ENCODE data around the gene QSER1. TPM values are rescaled to one million over a fixed set of nuclear protein-coding genes. Genes with fewer than 3 reads are reported as not detected.
A peak's percentile ranks its signal among the peaks of the same experiment; 100 is the strongest.

The QSER1 gene
- total and polyA plus RNA-seq, 10 of the 15 experiments (the other 5 are each of a cell fraction or from before 2014, with no cell fraction given), result 2.1 to 15.0 (median 9.4) TPM

DNA sequence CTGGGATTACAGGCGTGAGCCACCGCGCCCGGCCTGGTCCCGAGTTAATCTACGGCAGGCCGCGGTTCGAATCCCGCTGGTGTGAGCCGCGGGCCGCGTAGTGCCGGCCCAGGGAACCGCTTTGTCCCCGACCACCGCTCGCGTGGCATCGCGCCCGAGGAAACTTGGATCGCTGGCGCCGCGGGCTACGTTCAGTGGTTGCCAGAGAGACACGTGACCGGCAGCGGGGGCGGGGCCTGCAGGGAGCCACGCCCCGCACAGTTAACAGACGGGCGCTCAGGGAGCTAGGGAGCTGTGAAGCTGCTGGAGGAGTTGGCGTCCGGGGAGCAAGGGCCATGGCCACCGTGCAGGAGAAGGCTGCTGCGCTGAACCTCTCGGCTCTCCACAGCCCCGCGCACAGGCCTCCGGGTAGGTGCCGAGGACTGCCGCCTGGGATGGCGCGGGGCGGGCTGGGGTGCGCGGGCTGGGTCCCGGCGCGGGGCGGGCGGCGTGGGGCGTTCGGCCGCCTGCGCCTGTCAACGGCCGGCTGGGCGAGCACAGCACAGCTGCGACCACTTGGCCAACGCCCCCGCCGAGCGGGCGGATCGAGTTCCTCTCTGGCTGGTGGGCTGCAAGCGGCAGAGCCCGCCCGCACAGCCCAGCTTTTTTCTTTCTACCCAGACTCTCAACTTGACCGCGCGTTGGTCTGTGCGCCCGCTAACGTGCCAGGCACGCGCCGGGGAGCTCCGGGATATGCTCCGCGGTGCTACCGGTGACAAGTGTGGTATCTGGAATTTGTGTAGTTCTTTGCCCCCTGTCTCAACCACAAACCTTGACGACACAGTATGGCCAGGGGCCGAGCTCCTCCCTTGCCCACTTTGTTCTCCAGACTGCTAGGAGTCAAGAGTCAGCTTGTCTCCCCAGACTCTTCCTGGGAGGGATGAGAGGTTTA is 123.3 kb downstream of the QSER1 start, which contains the start of gene DEPDC7 (continued):
- TF ChIP-seq IKZF1 (conservative IDR thresholded peaks at IDR 0.05) (peak; percentile 66), SRF (IDR thresholded peaks at IDR 0.05; ENCODE audit: low read depth in 2 of 2, low read length in 2 of 2) (0 out of 4 replicates have a peak, but pooled peaks of 1 of the 2 experiments have one; percentile 4)

DNA sequence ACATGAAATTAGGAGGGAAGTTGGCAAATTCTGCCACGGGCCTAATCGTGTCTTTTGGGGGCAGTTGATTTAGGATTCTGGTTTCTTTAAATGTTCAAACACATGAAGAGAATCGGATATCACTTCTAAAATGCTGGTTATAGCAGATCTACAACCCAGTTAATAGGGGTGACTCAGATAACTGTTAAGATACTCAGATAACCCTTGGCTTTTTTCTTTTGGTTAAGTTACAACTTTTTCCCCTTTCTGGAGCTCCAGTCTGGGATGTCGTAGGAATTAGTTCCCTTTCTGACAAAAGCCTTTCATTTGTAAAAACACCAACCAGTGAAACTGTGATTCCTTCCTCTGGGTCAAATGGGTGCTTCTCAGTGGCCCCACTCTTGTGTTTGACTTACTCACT is 124.0 kb downstream of the QSER1 start:
- Histone ChIP-seq H3K36me3 (ENCODE audit: control insufficient read depth in 2 of 2, insufficient read depth in 2 of 2, low read length in 1 of 2) (no peaks in the 10 kb centered on the region), H3K4me3 (no peak overlapping the region), H3K27ac (ENCODE audit: control insufficient read depth, insufficient read depth) (no peak overlapping the region), H3K4me1 (ENCODE audit: control insufficient read depth, insufficient read depth, low read length) (peaks cover 6% of the 10 kb centered on the region), H3K79me2 (ENCODE audit: control insufficient read depth, insufficient read depth, low read length) (no peaks in the 10 kb centered on the region), H3K4me2 (ENCODE audit: control insufficient read depth, insufficient read depth) (peak overlapping the region; percentile 76; the same call in 1 of the 2 replicates), H2AFZ (ENCODE audit: control insufficient read depth, low read depth, low read length) (no peak overlapping the region), H3K9ac (ENCODE audit: control insufficient read depth, insufficient read depth, low read length) (no peak overlapping the region), H4K20me1 (ENCODE audit: control insufficient read depth, insufficient read depth) (no peaks in the 10 kb centered on the region), H3K9me3 (replicated peaks; ENCODE audit: control insufficient read depth, insufficient read depth, low read length) (no peaks in the 10 kb centered on the region; the same call in 2 of the 3 replicates), H3K27me3 (replicated peaks in 1 of 2; ENCODE audit: control insufficient read depth in 2 of 2, insufficient read depth in 2 of 2, low read length in 1 of 2) (peaks cover 0 to 5% of the 10 kb centered on the region in 2 experiments; a peak in 2 of 4 replicates)
- BruUV-seq (replicated peaks), result no TSS peak
- DNase-seq (ENCODE audit: low read depth, low spot score) (no peak), FAIRE-seq (no peak), ATAC-seq (no peak)
- WGBS (ENCODE audit: insufficient coverage, insufficient replicate concordance, low lambda C conversion rate, missing lambda C conversion rate), result 47% methylated on average over 4 of the region's 4 CpGs
- ChIA-PET POLR2A (interaction anchor here (1.2 to 1.3 kb wide), 2 partner anchors 13 to 24 kb away, joined by 3 to 8 read pairs; partner anchors contain the start of gene TCP11L1), RAD21 (ENCODE audit: unreplicated experiment) (interaction anchor here (0.6 to 2.9 kb wide), 2 partner anchors 9 to 23 kb away, joined by 3 to 13 read pairs; partner anchors contain the start of gene TCP11L1), SMC1A (ENCODE audit: uncharacterized antibody, unreplicated experiment) (interaction anchor here (1.0 to 3.0 kb wide), 9 partner anchors 8 to 49 kb away, joined by 3 to 12 read pairs (median 5); no protein-coding TSS in a partner anchor), CTCF (interaction anchor here (1.2 to 1.7 kb wide), 4 partner anchors 16 to 49 kb away, joined by 3 to 5 read pairs (median 4); no protein-coding TSS in a partner anchor)
- no peak for TF ChIP-seq NBN (IDR thresholded peaks at IDR 0.05)
- no peak for TF ChIP-seq STAT1 (conservative IDR thresholded peaks at IDR 0.05)
- TF ChIP-seq HDAC2 (IDR thresholded peaks at IDR 0.05), result no peak
- no peak for TF ChIP-seq SREBF2 (IDR thresholded peaks at IDR 0.05; ENCODE audit: low read length)
- no peak for TF ChIP-seq SMC3 (IDR thresholded peaks at IDR 0.05; ENCODE audit: borderline replicate concordance, low read length)
- no peak for TF ChIP-seq BHLHE40 (IDR thresholded peaks at IDR 0.05; ENCODE audit: borderline replicate concordance in 1 of 2, low read depth in 2 of 2, low read length in 1 of 2)
- no peak for TF ChIP-seq BMI1 (IDR thresholded peaks at IDR 0.05; ENCODE audit: borderline replicate concordance)
- TF ChIP-seq, protein P1, sequence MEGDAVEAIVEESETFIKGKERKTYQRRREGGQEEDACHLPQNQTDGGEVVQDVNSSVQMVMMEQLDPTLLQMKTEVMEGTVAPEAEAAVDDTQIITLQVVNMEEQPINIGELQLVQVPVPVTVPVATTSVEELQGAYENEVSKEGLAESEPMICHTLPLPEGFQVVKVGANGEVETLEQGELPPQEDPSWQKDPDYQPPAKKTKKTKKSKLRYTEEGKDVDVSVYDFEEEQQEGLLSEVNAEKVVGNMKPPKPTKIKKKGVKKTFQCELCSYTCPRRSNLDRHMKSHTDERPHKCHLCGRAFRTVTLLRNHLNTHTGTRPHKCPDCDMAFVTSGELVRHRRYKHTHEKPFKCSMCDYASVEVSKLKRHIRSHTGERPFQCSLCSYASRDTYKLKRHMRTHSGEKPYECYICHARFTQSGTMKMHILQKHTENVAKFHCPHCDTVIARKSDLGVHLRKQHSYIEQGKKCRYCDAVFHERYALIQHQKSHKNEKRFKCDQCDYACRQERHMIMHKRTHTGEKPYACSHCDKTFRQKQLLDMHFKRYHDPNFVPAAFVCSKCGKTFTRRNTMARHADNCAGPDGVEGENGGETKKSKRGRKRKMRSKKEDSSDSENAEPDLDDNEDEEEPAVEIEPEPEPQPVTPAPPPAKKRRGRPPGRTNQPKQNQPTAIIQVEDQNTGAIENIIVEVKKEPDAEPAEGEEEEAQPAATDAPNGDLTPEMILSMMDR (IDR thresholded peaks at IDR 0.05 in 2 of 3, conservative IDR thresholded peaks at IDR 0.05 in 1 of 3; ENCODE audit: control insufficient read depth in 2 of 3, extremely low read depth in 1 of 3, insufficient read depth in 1 of 3, low read depth in 3 of 3, low read length in 3 of 3), result no peak
- intact Hi-C loops (cut with micrococcal nuclease; ENCODE audit: unreplicated experiment), result no loop called here
- in situ Hi-C loops (cut with MboI), result no loop called here

Data from GM12878 (cell line).